ENCODE measurements around the gene DOK5.

The DOK5 gene

GRCh38 chr20:54515793-54516628, 40.6 kb downstream of the DOK5 start:
- no peak for DNase-seq

DNA sequence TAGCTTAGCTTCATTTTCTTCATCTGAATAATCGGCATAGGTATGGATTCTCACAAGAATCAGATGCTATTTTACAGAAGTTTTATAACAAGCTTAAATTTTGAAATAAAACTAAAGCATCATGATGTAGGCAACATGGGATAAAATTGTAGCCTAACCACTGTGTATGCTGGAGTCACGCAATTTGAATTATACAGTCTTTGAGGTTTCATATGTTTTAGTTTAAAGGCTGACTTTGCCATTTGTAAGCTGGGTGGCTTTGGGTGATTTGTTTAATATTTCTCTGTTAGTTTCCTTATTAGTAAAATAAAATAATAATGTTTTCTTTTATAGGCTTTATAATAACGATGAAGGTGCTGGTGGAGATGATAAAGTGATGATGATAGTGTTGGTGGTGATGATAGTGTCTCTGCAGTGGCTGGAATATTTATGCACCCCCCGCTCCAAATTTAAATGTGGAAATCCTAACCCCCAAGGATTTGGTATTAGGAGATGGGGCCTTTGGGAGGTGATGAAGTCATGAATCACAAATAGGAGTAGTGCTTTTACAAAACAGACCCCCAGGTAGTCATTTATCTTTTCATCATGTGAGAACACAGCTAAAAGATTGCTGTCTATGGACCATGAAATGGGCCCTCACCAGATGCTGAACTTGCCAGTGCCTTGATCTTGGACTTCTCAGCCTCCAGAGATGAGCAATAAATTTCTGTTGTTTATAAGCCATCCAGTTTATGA, 42.0 kb downstream of the DOK5 start:
- DNase-seq: no peak

- DNase-seq: no peak
These were observed 49.5 kb downstream of the DOK5 start for GRCh38 chr20:54524849-54525248.

GRCh38 chr20:54525916-54526590, 50.7 kb downstream of the DOK5 start:
- no peak for DNase-seq

GRCh38 chr20:54526801-54527200, 51.4 kb downstream of the DOK5 start:
- DNase-seq: no peak

- no peak for DNase-seq
These were observed 57.2 kb downstream of the DOK5 start for GRCh38 chr20:54532573-54532972.

DNA sequence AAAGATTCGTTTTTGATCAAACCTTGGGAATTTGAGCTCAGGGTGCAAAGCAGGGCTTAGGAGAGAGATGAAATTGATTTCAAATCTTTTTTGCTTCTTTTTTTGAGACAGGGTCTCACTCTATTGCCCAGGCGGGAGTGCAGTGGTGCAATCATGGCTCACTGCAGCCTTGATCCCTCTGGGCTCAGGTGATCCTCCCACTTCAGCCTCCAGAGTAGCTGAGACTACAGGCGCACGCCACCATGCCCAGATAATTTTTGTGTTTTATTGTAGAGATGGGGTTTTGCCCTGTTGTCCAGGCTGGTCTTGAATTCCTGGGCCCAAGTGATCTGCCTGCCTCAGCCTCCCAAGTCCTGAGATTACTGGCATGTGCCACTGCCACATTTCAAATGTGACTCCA, 58.7 kb downstream of the DOK5 start:
- no peak for DNase-seq

DNA sequence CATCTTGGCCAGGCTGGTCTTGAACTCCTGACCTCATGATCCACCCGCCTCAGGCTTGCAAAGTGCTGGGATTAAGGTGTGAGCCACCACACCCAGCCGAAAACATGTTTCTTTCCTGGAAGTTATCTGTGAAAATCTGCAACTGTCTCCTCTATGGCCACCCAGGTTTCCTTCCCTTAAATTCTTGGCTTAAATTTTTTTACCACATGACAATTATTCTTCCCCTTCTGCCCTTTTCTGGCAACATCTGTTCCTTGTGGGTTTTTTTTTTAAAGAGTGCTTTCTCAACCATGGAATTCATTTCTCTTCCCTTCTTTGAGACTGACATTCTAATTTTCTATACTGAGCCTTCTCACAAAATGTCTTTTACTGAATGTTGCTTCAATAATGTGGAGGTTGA, 59.6 kb downstream of the DOK5 start:
- peak; percentile 56 for DNase-seq

- DNase-seq: no peak
These were observed 60.4 kb downstream of the DOK5 start for GRCh38 chr20:54535746-54536145.

GRCh38 chr20:54539521-54540046, 64.2 kb downstream of the DOK5 start:
- DNase-seq: no peak

DNA sequence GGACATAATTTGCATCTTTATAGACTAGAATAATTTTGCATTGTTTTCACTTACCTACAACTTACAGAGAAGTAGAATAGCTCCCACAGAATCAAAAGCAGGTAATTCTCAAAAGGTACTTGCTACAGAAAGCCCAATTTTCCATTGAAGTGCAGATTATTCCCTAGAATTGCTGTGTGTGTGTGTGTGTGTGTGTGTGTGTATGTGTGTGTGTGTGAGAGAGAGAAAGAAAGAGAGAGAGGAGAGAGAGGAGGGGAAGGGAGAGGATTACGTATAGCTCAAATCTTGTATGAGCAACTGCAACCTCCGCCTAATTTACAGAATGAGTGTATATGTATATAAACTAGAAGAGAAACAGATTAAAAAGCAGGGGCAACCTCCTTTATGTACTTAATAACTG, 68.0 kb downstream of the DOK5 start:
- no peak for DNase-seq

GRCh38 chr20:54545676-54546358, 70.4 kb downstream of the DOK5 start:
- no peak for DNase-seq

GRCh38 chr20:54548849-54549248, 73.5 kb downstream of the DOK5 start:
- no peak for DNase-seq

- DNase-seq: no peak
These were observed 74.4 kb downstream of the DOK5 start for GRCh38 chr20:54549658-54550326.

DNA sequence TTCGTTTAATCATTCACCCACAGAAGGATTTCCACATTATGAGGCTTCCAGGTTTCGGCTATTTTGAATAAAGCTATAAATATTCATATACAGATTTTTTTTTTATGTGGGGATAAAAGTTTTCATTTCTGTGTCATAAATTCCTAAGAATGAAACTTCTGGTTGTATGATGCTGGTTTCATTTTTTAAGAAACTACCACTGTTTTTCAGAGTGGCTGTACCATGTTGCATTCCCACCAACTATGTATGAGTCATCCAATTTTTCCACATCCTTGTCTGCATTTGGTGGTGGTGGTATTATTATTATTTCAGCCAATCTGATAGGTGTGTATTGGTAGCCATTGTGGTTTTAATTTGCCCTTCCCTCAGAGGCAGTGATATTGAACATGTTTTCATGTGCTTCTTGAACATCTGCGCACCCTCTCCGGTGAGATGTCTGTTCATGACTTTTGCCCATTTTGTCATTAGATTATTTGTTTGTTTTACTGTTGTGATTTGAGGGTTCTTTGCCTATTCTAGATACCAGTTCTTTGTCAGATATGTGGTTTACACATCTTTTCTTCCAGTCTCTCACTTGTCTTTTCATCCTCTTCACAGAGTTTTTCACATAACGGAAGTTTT, 75.5 kb downstream of the DOK5 start:
- DNase-seq: no peak

DNA sequence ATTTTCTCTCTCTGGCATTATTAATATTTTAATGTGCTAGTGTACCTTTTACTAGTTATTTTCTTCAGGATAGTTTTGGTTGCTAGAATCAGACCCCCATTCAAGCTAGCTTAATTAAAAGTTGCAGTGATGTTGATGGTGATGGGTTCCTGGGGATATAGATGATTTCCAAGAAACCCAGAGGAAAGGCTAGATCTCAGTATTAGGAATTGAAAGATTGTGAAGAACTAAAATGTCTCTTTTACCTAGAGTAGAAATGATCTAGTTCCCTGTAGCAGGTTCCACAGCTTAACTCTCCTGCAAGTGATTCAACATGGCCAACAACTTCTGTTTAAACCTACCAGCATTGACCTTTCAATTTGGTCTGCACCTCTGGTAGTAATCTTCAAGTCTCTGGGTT, 78.6 kb downstream of the DOK5 start:
- no peak for DNase-seq

DNA sequence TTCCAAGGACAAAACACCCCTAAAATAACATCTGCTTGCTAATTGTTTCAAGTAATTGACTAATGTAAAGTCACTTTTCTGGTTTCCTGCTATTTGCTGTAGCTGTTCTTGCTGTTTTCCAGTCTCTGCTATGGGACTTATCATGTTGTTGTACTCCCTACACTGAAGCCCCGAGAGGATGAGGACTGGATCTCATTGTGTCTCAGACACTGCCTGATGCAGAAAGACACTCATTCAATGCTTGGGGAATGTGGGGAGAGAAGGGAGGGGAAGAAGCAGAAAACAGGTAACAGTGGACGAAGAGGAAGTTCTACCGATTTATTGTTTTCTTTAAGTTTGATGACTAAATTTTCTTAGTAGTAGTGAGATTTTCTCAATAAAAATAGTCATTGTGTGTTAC, 79.8 kb downstream of the DOK5 start:
- DNase-seq: no peak

DNA sequence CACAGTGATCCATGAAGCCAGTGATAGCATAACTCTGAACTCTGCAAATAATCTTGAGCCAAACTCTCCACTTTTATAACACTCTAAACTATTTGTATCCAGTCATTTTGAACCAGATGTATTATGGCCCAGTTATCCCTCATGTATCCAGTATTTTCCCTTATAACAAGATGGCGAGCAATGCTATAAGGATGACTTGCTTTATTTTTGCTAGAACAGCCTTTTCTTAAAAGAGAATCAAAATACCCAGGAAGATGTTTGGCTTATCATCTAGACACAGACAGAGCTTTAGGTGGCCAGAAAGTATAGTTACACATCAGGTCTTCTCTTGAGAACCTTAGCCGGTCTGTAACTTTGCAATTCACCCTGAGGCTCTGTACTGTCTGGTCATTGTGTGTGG, 81.0 kb downstream of the DOK5 start:
- DNase-seq: no peak

- no peak for DNase-seq
These were observed 82.6 kb downstream of the DOK5 start for GRCh38 chr20:54557806-54558590.

GRCh38 chr20:54559890-54560289, 84.5 kb downstream of the DOK5 start:
- DNase-seq: no peak

DNA sequence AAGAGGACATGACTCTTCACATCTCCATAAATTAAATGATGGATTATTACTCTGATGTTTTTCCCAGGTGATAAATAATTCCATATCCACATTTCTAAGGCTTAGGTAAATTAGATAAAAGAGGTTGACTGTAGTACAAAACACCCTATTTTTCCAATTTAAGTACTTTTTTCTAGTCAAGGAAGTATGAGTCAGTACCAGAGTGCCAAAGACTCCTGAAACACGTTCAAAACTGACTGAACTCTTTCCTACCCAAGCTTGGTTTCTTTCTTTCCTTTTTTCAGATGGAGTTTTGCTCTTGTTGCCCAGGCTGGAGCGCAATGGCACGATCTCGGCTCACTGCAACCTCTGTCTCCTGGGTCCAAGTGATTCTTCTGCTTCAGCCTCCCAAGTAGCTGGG, 85.0 kb downstream of the DOK5 start:
- no peak for DNase-seq
